Left ventricle myocardium inferior (tissue), 1 donor: ENCODE results near the gene PRR16. TPM values are rescaled to one million over a fixed set of nuclear protein-coding genes. Genes with fewer than 3 reads are reported as not detected.

Source experiments
- DNase-seq: peaks from one replicate; pipeline ENCODE4 v3.0.0-alpha.2; 2020
- H3K27ac ChIP-seq: fragments of 200-600 bp; replicated peaks from 2 replicates; pipeline ENCODE4 v1.8.0; 2021
- H3K27me3 ChIP-seq: fragments of 200-600 bp; 2 replicates; pipeline ENCODE4 v1.8.0; 2021; ENCODE audit warnings: low read depth
- H3K36me3 ChIP-seq: fragments of 200-600 bp; 2 replicates; pipeline ENCODE4 v1.8.0; 2021
- H3K4me1 ChIP-seq: fragments of 200-600 bp; 2 replicates; pipeline ENCODE4 v1.8.0; 2021
- H3K4me3 ChIP-seq: fragments of 200-600 bp; 2 replicates; pipeline ENCODE4 v1.8.0; 2021; ENCODE audit warnings: mild to moderate bottlenecking, moderate library complexity
- H3K9me3 ChIP-seq: fragments of 200-600 bp; replicated peaks from 2 replicates; pipeline ENCODE4 v1.8.0; 2021
- intact Hi-C: fragments of 100-400 bp; cut with micrococcal nuclease; formaldehyde crosslinking; loops from one replicate; pipeline ENCODE4 v1.11.0; 2022
- total RNA-seq: library from RNA; stranded (reverse); fragmentation: NEBNext Ultra II Directional; extraction: Animal tissue kit (Norgen Biotek cat#: 25700); gene quantifications from one replicate; pipeline ENCODE4 v1.2.1, GENCODE V29; 2021
- TF ChIP-seq, protein P1 (sequence below): fragments of 200-600 bp; IDR thresholded peaks from 2 replicates; pipeline ENCODE4 v1.8.0; 2021; ENCODE audit warnings: antibody characterized with exemption, mild to moderate bottlenecking, borderline replicate concordance
- donor health status: DM: no; HTN: yes; CAD: no; lungs with severe emphysema.

The PRR16 gene
- total RNA-seq, 1 donor from 2014 or later = 15.3 TPM

DNA sequence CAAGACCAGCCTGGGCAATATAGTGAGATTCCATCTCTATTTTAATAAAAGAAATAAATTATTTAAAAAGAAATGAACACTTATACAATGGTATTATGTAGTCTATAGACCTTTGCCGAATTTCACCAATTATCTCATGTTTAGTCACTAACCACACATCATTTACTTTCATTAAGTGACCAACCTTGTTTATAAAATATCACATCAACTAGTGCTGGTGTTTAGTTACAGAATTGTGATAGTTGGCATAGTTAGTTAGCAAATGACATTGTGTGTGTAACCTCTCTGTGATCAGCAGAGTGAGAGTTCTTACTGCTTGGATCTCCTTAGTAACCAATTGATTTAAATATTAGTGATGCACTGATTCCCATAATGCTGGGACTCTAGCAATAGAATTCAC is 71.8 kb downstream of the PRR16 start:
- H3K4me3 ChIP-seq = no peak overlapping the region
- H3K36me3 ChIP-seq = no peaks in the 10 kb centered on the region
- H3K9me3 ChIP-seq = no peaks in the 10 kb centered on the region
- H3K27me3 ChIP-seq = no peaks in the 10 kb centered on the region
- DNase-seq = no peak
- H3K4me1 ChIP-seq = peaks cover 36% of the 10 kb centered on the region
- intact Hi-C loops = no loop called here
- TF ChIP-seq, protein P1, sequence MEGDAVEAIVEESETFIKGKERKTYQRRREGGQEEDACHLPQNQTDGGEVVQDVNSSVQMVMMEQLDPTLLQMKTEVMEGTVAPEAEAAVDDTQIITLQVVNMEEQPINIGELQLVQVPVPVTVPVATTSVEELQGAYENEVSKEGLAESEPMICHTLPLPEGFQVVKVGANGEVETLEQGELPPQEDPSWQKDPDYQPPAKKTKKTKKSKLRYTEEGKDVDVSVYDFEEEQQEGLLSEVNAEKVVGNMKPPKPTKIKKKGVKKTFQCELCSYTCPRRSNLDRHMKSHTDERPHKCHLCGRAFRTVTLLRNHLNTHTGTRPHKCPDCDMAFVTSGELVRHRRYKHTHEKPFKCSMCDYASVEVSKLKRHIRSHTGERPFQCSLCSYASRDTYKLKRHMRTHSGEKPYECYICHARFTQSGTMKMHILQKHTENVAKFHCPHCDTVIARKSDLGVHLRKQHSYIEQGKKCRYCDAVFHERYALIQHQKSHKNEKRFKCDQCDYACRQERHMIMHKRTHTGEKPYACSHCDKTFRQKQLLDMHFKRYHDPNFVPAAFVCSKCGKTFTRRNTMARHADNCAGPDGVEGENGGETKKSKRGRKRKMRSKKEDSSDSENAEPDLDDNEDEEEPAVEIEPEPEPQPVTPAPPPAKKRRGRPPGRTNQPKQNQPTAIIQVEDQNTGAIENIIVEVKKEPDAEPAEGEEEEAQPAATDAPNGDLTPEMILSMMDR = no peak
- H3K27ac ChIP-seq = no peak overlapping the region

DNA sequence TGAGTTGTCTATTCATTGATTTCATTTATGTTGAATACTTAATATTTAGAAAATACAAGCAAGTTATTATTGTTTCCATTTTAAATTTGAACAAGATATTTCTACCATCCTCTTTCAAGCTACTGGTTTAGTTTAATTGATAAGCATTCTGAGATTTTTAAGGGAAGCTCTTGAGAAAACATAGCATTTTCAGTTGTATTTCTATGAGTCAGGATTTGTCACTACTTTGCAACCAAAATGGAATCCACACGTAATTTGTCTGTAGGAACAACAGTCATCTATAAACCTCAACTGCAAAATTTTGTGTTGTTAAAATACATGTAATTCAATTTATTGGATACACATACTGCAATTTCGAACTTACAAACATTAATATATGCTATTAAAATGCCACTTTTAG is 74.0 kb downstream of the PRR16 start:
- Histone ChIP-seq H3K27ac (no peak overlapping the region), H3K4me3 (no peak overlapping the region), H3K36me3 (no peaks in the 10 kb centered on the region), H3K4me1 (peaks cover 29% of the 10 kb centered on the region), H3K9me3 (peaks cover 6% of the 10 kb centered on the region), H3K27me3 (no peaks in the 10 kb centered on the region)
- no peak for DNase-seq
- TF ChIP-seq, protein P1 = no peak
- intact Hi-C loops = no loop called here

DNA sequence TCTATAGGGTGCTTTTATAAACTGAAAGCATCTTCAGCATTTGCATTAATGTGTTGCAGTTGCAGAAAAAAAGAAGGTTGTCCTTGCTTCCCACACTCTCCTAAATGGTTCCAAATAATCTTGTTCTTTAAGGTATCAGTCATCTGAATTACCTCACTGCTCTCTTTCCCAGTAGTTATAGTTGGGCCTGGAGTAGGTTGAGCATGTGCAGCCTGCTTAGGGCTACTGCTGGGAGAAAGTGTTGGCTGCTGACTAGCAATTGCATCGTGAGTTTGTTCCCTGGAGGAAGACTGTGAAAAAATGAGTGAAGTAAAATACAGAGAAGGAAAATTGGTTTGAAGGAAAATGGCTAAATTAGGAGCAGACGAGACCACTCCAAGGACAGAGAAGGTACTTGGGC is 74.5 kb downstream of the PRR16 start:
- intact Hi-C loops = no loop called here
- TF ChIP-seq, protein P1 = no peak
- H3K9me3 ChIP-seq = peaks cover 8% of the 10 kb centered on the region
- H3K36me3 ChIP-seq = no peaks in the 10 kb centered on the region
- H3K27ac ChIP-seq = no peak overlapping the region
- DNase-seq = no peak
- H3K4me1 ChIP-seq = peaks cover 29% of the 10 kb centered on the region
- H3K27me3 ChIP-seq = no peaks in the 10 kb centered on the region
- H3K4me3 ChIP-seq = no peak overlapping the region

DNA sequence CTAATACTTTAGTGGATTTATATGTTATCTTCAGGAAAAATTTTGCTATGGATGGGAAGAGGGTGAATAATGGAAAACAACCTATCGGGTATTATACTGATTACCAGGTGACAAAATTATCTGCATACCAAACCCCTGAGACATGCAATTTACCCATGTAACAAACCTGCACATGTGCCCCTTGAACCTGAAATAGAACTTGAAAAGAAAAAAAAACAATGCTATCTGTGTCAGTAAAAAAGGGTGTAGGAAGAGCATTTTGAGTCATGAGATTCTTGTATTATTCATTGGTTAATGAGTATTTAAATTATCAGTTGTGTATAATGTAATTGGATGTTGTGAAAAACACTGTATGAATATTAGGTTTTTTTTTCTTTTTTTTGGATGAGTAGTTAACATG is 75.4 kb downstream of the PRR16 start:
- no peaks in the 10 kb centered on the region for H3K27me3 ChIP-seq
- H3K27ac ChIP-seq = no peak overlapping the region
- H3K9me3 ChIP-seq = peaks cover 8% of the 10 kb centered on the region
- H3K4me3 ChIP-seq = no peak overlapping the region
- no peak for DNase-seq
- TF ChIP-seq, protein P1 = no peak
- H3K36me3 ChIP-seq = no peaks in the 10 kb centered on the region
- peaks cover 31% of the 10 kb centered on the region for H3K4me1 ChIP-seq
- intact Hi-C loops = no loop called here

DNA sequence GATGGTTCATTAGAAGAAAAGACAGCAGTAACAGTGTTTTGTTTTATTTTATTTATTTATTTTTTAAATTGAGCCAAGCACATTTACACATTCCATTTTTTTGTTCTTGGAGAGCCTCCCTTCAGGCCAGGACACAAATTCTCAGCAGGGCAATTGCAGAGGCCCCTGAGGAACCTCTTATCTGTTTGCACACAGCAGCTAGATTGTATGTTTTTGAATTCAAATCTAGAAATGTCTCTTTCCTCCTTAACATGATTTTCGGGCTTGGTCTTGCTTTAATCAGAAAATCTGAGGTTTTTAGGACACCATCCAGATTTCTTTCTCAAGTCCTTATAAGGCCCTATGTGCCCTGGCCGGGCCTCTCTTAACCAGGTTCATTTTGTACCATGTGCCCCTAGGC is 76.0 kb downstream of the PRR16 start:
- TF ChIP-seq, protein P1 = no peak

DNA sequence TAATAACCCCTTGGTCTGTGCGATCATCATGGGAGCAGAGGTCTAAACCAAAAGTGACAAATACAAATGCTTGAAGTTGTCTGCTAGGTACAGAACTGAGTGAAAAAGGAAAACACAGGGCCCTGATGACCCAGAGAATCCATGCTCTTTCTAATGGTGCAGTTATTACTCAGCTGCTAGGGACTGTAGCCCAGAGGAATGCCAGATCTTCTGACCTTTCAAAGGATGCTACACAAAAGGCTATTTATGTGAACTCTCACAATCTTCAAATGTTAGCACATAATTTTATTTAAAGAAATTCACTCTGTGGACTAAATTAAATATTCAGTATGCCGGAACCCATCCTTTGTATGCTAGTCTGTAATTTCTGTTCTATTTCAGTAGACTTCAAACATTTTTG is 79.9 kb downstream of the PRR16 start:
- intact Hi-C loops = no loop called here
- no peak overlapping the region for H3K27ac ChIP-seq
- no peak for DNase-seq
- no peaks in the 10 kb centered on the region for H3K27me3 ChIP-seq
- peaks cover 8% of the 10 kb centered on the region for H3K9me3 ChIP-seq
- no peaks in the 10 kb centered on the region for H3K36me3 ChIP-seq
- H3K4me3 ChIP-seq = no peak overlapping the region
- TF ChIP-seq, protein P1 = no peak
- peaks cover 23% of the 10 kb centered on the region for H3K4me1 ChIP-seq

More for the DNA sequence above, 76.0 kb downstream of the PRR16 start:
- no peak overlapping the region for H3K4me3 ChIP-seq
- no peak for DNase-seq
- intact Hi-C loops = no loop called here
- no peaks in the 10 kb centered on the region for H3K27me3 ChIP-seq
- H3K4me1 ChIP-seq = peaks cover 31% of the 10 kb centered on the region
- no peak overlapping the region for H3K27ac ChIP-seq
- no peaks in the 10 kb centered on the region for H3K36me3 ChIP-seq
- H3K9me3 ChIP-seq = peaks cover 8% of the 10 kb centered on the region
